IPS-18c (cell line): Measurements from ENCODE around the gene ABCC8.

Experiments used
- H3K4me3 ChIP-seq: 2 replicates; pipeline ENCODE4 v1.7.0; 2013; ENCODE audit warnings: low read depth, mild to moderate bottlenecking, low read length, moderate library complexity; ENCODE audit not compliant: insufficient read depth
- H3K9me3 ChIP-seq: one replicate; pipeline ENCODE4 v1.6.1; 2013; ENCODE audit warnings: mild to moderate bottlenecking, low read length, moderate library complexity; ENCODE audit not compliant: control insufficient read depth, insufficient read depth

Gene ABCC8

DNA sequence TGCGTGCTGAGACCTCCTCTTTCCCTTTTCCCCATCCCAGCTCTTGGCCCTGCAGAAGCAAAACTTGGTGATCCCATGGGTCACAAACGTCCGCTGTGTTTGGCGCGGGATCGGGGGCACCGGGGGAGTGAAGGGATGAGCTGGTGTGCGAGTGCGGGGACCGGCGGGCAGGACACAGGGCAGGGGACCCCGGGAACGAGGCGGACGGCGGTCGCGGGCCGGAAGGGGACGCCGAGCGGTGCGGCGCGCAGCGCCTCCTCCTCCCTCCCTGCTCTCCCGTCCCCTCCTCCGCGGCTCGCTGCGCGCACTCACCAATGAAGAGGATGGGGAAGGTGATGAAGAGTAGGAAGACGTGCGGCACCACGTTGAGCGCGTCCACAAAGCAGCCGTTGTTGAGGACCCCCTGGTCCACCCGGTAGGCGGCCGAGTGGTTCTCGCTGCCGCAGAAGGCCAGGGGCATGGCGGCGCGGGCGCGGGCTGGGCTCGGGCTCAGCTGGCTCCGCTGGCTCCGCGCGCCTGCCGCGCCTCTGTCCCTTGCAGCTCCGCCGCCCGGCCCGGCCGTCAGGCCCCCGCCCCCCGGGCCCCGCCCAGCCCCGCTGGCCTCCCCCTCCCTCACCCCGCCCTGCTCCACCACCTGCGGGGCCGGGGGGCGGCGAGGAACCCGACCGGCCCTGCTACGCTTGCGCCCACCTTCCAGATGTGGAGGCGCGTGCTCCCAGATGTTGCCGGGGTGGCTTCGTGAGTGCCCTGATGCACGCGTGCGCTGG is at the start of gene ABCC8:
Gene ABCC8, minus strand, starts transcription at position 529 of the 767 bp plus-strand sequence. Its CDS starts 69 bp downstream, at position 460.
- Histone ChIP-seq H3K4me3 (peak within 1 kb of the TSS; percentile 76), H3K9me3 (peaks cover 4% of the 10 kb centered on the region)

DNA sequence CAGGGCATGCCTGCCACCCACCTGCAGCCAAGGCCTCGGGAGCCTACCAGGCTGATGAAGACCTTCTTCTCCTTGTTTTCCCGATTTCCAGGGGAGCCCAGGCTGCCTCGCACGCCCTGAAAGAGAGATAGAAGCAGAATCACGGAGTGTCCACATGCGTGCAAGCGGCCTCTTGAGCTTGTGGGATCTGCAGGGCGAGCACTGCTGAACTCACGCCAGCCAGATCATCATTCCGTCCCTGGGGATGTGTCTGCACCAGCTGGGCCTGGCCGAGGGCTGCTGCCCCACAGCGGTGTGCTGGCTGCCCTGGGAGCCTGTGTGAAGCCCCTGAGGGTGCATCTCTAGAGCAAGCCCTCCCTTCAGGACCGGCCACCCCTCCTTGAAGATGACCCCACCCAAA is 49.7 kb upstream of the ABCC8 start:
- peaks cover 2% of the 10 kb centered on the region for H3K9me3 ChIP-seq
- no peak overlapping the region for H3K4me3 ChIP-seq

GRCh38 chr11:17525570-17525969 is 48.9 kb upstream of the ABCC8 start:
- no peak overlapping the region for H3K4me3 ChIP-seq
- peaks cover 2% of the 10 kb centered on the region for H3K9me3 ChIP-seq

GRCh38 chr11:17524221-17524620 is 47.6 kb upstream of the ABCC8 start:
- H3K4me3 ChIP-seq: no peak overlapping the region
- H3K9me3 ChIP-seq: peaks cover 2% of the 10 kb centered on the region

DNA sequence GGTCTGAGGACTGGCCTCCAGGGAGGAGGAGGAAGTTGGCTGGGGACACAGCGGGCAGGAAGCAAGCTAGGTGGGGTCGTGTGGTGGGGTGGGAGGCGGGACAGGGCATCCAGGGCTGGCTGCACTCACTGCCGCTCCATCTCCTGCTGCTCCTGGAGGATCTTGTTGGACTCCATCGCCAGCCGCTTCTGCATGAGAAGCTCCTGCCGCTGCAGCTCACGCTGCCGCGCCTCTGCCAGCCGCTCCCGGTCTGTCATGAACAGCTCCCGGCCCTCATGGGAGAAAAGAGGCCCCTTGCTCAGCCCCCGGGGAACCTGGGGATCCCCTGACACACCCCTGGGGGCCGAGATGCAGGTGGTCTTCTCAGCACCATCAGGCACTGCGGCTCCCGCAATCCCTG is 46.0 kb upstream of the ABCC8 start:
- no peak overlapping the region for H3K4me3 ChIP-seq
- H3K9me3 ChIP-seq: peaks cover 2% of the 10 kb centered on the region

- H3K9me3 ChIP-seq: peaks cover 2% of the 10 kb centered on the region
Measured at GRCh38 chr11:17521106-17521900, 44.7 kb upstream of the ABCC8 start.

GRCh38 chr11:17519061-17519885 is 42.6 kb upstream of the ABCC8 start:
- peaks cover 2% of the 10 kb centered on the region for H3K9me3 ChIP-seq
- no peak overlapping the region for H3K4me3 ChIP-seq

More at GRCh38 chr11:17521106-17521900, 44.7 kb upstream of the ABCC8 start:
- no peak overlapping the region for H3K4me3 ChIP-seq

DNA sequence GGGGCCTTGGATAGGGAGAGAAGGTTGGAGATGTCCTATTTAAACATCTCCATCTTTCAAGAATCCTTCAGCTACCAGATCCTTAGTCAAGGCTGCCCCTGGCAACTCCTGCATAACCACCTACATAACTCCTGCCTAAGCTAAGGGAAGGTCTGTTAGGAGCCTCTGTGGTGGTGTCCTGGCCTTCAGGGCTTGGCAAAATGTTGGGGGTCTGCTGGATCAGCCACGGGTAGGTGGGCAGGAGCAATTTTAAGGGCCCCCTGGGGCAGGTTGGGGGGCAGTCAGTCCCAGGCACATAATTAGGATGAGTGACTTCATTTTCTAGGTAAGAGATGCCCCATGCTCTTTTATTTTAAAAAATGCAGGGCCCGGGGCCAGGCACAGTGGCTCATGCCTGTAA is 41.7 kb upstream of the ABCC8 start:
- no peak overlapping the region for H3K4me3 ChIP-seq
- H3K9me3 ChIP-seq: peaks cover 2% of the 10 kb centered on the region

GRCh38 chr11:17517186-17517585 is 40.5 kb upstream of the ABCC8 start:
- H3K9me3 ChIP-seq: peaks cover 2% of the 10 kb centered on the region
- H3K4me3 ChIP-seq: no peak overlapping the region

DNA sequence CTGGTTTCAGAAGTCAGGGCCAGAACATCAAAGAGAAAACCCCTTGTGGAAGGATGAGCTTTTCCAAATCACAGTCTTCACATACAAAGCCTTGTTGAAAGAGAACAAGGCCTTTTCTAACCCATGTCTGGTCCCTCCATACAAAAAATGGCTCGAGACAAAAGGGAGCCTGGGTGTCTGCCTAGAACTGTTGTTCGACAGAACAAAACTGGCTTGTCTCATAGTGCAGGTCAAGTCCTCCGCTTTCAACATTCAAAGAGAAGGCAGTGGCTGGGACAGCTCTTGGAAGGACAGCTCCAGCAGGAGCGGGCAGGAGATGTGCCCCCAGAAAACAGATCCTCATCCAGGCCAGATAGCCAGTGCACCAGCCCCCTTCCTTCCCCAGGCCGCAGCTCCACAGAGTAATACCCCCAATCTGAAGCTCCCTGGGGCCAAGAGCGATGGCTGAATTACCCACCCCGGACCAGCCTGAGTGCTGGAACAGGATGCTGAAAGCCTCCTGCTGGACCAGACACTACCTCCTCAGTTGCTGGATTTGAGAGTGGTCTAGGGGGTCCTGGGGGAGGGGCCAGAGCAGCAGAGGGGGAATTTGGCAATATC is 40.0 kb upstream of the ABCC8 start:
- H3K9me3 ChIP-seq: no peaks in the 10 kb centered on the region
- no peak overlapping the region for H3K4me3 ChIP-seq

DNA sequence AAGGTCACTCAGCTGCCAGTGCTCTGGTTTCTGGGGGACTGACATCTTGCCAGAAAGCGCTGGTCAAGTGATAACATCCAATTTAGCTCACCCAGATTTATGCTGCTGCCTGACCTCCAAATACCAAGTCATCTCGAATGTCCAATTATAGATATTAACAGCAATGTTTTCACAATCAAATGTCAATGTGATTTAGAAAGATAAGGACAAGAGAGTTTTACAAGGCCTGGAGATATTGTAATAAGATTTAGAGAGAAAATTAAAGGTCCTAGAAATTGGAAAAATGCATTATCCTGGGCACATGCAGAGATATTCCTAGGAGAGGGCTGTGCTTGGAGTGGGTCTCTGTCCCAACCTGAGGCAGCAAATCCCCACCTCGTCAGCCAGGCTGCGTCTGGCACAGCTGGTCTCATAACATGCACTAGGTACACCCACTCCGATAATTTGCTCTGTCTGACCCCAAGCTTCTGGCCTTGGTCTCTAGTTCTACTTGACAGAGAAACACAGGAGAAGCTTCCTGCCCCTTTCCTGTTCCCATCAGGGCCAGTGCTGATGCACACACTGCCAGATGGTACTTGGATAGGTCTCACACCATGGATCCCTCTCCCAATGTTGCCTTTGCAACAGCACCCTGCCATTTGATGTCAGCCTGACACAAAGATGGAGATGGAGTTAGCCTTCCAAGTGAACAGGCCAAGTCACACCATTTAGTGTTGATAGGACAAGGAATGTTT is 39.0 kb upstream of the ABCC8 start:
- Histone ChIP-seq H3K4me3 (no peak overlapping the region), H3K9me3 (no peaks in the 10 kb centered on the region)

DNA sequence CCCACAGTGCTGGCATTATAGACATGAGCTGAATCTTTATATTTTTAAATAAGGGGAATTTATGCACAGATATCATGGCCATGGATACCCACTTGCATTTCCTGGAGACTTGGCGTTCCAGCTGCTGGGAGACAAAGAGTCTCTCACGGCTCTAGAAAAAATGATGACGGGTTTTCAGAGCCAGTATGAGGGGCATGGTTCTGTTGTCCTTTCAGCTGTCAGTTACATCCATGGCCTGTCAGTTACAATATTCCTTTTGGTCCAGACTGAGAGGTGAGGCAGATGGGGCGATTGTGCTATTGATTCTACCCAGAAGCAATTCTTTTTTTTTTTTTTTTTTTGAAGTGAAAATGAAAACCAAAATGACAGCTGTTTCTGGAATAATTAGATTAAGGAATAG is 37.8 kb upstream of the ABCC8 start:
- Histone ChIP-seq H3K9me3 (no peaks in the 10 kb centered on the region), H3K4me3 (no peak overlapping the region)

DNA sequence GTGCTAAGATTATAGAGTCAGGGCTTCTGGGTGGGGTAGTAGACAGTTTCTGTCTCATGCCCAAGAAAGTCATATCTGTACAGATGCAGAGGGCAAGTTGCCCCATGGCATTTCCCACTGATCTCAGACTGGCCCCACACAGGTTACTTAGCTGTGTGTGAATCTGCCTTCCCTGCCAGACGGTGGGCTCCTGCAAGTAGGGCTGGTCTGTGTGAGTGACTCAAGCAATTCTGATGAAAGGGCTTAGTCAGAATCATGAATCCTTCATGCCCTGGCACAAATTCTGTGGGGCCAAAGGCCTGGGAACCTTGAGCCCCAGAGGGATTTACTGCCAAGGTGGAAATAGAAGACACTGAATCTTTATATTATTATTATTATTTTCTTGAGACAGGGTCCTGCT is 37.2 kb upstream of the ABCC8 start:
- Histone ChIP-seq H3K9me3 (no peaks in the 10 kb centered on the region), H3K4me3 (no peak overlapping the region)

DNA sequence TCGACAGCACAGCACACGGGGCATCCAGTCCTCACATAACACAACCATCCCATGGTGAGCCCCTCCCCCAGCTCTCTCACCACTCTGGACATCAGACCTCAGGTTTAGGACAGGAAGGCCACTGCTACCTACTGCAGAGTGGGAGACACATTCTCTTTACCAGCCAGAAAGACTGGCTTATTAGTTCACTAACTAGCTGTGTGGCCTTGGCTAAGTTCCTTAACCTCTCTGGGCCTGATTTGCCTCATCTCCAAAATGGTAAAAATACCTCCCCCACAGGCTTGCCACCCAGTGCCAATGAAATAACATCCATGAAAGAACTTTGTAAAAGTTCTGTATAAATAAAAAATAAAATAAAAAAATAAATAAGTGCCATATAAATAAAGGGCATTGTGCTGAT is 35.5 kb upstream of the ABCC8 start:
- no peak overlapping the region for H3K4me3 ChIP-seq

GRCh38 chr11:17511571-17511970 is 34.9 kb upstream of the ABCC8 start:
- no peak overlapping the region for H3K4me3 ChIP-seq
- no peaks in the 10 kb centered on the region for H3K9me3 ChIP-seq

More for the DNA sequence above, 35.5 kb upstream of the ABCC8 start:
- H3K9me3 ChIP-seq: no peaks in the 10 kb centered on the region

DNA sequence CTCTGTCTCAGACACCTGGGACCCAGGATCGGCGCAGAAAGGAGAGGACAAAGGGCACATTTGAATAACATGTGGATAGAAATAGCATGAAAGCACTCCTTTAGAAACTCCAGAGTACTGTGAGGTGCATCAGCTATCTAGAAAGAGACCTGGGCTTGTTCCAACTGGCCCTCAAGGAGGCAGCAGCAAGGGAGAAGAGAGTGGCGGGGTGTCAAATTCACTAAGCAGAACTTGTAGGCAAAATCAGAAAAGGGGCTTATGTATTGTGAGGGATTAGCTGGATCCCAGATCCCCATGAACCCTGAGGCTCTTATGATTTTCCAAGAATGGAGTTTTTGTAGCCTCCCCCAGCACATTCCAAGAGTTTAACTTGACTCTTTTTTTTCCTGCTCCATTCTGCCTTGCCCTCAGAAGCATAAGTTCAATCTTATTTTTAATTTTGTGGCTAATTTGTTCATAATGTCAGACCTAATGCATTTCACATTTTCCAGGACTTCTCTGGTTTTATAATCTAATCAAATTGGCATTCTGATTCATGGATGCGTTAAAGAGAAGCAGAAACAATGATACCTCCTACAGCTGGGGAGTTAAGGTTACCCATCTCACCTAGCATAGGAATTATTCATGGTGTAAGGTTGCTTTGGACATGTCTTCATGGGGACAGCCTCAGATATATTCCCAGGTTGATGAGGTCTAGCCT is 34.0 kb upstream of the ABCC8 start:
- Histone ChIP-seq H3K4me3 (no peak overlapping the region), H3K9me3 (no peaks in the 10 kb centered on the region)
